K562 (cell line): ENCODE results near the gene ARFGEF3.

Experiments used
- CTCF ChIP-seq, 3 experiments: IDR thresholded peaks in 2 of 3; conservative IDR thresholded peaks in 1 of 3; 2 replicates each; pipeline ENCODE4 v1.5.1; 2011 to 2012; ENCODE audit warnings: low read length in 3 of 3, mild to moderate bottlenecking in 3 of 3, control low read depth in 2 of 3, improper control_type of control experiment in 1 of 3, inconsistent platforms in 1 of 3, low read depth in 1 of 3, mixed read lengths in 1 of 3, moderate library complexity in 1 of 3; ENCODE audit not compliant: insufficient read depth in 2 of 3
- EZH2 ChIP-seq: IDR thresholded peaks from 2 replicates; pipeline ENCODE4 v1.6.1; 2012; ENCODE audit warnings: low read depth, mild to moderate bottlenecking, inconsistent platforms, low read length, borderline replicate concordance
- FOXP4 ChIP-seq: sonication (generic); formaldehyde crosslinking; IDR thresholded peaks from 2 replicates; pipeline ENCODE4 v1.8.0; 2022; ENCODE audit warnings: mild to moderate bottlenecking, missing genetic modification reagents, borderline replicate concordance
- GTF2B ChIP-seq: IDR thresholded peaks from 2 replicates; pipeline ENCODE4 v1.6.1; 2011; ENCODE audit not compliant: insufficient read length; ENCODE audit errors: extremely low read depth
- HDAC2 ChIP-seq: fragments of 450-650 bp; IDR thresholded peaks from 2 replicates; pipeline ENCODE4 v1.6.1; 2016; ENCODE audit warnings: mild to moderate bottlenecking
- IRF2 ChIP-seq: sonication (generic); formaldehyde crosslinking; IDR thresholded peaks from 2 replicates; pipeline ENCODE4 v1.8.1; 2022; ENCODE audit warnings: mild to moderate bottlenecking, missing genetic modification reagents
- JUND ChIP-seq, 2 experiments: IDR thresholded peaks; 2 replicates in 1 of 2; 3 replicates in 1 of 2; pipeline ENCODE4 v1.6.1; 2011; ENCODE audit warnings: borderline replicate concordance in 2 of 2, low read depth in 2 of 2, low read length in 2 of 2, improper control_type of control experiment in 1 of 2, missing biosample characterization in 1 of 2, missing genetic modification characterization in 1 of 2, missing genetic modification reagents in 1 of 2
- NFXL1 ChIP-seq: fragments of 450-650 bp; formaldehyde crosslinking; IDR thresholded peaks from 2 replicates; pipeline ENCODE4 v1.4.0; 2021; ENCODE audit warnings: mild to moderate bottlenecking
- NRF1 ChIP-seq, 2 experiments: fragments of 450-650 bp; IDR thresholded peaks in 1 of 2; conservative IDR thresholded peaks in 1 of 2; 2 replicates each; pipeline ENCODE4 v1.6.1; 2014; ENCODE audit warnings: mild to moderate bottlenecking in 2 of 2
- REST ChIP-seq, 2 experiments: fragments of 450-650 bp; formaldehyde crosslinking in 1 of 2; IDR thresholded peaks; 2 replicates each; pipeline versions ENCODE4 v1.4.0 to v1.6.1; 2014 to 2020; ENCODE audit warnings: mild to moderate bottlenecking in 2 of 2, borderline replicate concordance in 1 of 2, low read depth in 1 of 2
- SP2 ChIP-seq: IDR thresholded peaks from 2 replicates; pipeline ENCODE4 v1.6.1; 2011; ENCODE audit warnings: mild to moderate bottlenecking, low read depth, low read length, moderate library complexity; ENCODE audit not compliant: poor library complexity, severe bottlenecking; ENCODE audit errors: extremely low read depth
- ZNF143 ChIP-seq: sonication (generic); formaldehyde crosslinking; IDR thresholded peaks from 2 replicates; pipeline ENCODE4 v1.9.0; 2022; ENCODE audit warnings: mild to moderate bottlenecking, missing genetic modification reagents
- TF ChIP-seq, protein P1 (sequence below): sonication (generic); formaldehyde crosslinking; IDR thresholded peaks from 2 replicates; pipeline ENCODE4 v1.4.0; 2020; ENCODE audit warnings: mild to moderate bottlenecking, missing genetic modification reagents

GRCh38 chr6:138290423-138290962 lies 128.8 kb downstream of the ARFGEF3 start:
- TF ChIP-seq ZNF143 (CRISPR knock-in tag) (no peak), NRF1 (conservative IDR thresholded peaks at IDR 0.05 in 1 of 2, IDR thresholded peaks at IDR 0.05 in 1 of 2) (no peak), HDAC2 (no peak), FOXP4 (CRISPR knock-in tag) (no peak), NFXL1 (CRISPR knock-in tag) (no peak), GTF2B (no peak), REST (IDR thresholded peaks at IDR 0.05; ENCODE audit: borderline replicate concordance) (no peak), REST (CRISPR knock-in tag; IDR thresholded peaks at IDR 0.05; ENCODE audit: low read depth) (no peak), CTCF (IDR thresholded peaks at IDR 0.05 in 2 of 3, conservative IDR thresholded peaks at IDR 0.05 in 1 of 3; ENCODE audit: insufficient read depth in 2 of 3, low read depth in 1 of 3, low read length in 3 of 3) (no peak), IRF2 (no peak), SP2 (no peak), JUND (IDR thresholded peaks at IDR 0.05; ENCODE audit: borderline replicate concordance, low read depth, low read length) (no peak), JUND (tag; IDR thresholded peaks at IDR 0.05; ENCODE audit: borderline replicate concordance, low read depth, low read length) (no peak), EZH2 (no peak)
- TF ChIP-seq, protein P1, sequence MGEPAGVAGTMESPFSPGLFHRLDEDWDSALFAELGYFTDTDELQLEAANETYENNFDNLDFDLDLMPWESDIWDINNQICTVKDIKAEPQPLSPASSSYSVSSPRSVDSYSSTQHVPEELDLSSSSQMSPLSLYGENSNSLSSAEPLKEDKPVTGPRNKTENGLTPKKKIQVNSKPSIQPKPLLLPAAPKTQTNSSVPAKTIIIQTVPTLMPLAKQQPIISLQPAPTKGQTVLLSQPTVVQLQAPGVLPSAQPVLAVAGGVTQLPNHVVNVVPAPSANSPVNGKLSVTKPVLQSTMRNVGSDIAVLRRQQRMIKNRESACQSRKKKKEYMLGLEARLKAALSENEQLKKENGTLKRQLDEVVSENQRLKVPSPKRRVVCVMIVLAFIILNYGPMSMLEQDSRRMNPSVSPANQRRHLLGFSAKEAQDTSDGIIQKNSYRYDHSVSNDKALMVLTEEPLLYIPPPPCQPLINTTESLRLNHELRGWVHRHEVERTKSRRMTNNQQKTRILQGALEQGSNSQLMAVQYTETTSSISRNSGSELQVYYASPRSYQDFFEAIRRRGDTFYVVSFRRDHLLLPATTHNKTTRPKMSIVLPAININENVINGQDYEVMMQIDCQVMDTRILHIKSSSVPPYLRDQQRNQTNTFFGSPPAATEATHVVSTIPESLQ (CRISPR knock-in tag) = no peak
